ENCODE results near the gene SCGB2B2.
A peak's percentile ranks its signal among the peaks of the same experiment; 100 is the strongest.

Gene SCGB2B2, protein sequence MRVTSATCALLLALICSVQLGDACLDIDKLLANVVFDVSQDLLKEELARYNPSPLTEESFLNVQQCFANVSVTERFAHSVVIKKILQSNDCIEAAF

DNA sequence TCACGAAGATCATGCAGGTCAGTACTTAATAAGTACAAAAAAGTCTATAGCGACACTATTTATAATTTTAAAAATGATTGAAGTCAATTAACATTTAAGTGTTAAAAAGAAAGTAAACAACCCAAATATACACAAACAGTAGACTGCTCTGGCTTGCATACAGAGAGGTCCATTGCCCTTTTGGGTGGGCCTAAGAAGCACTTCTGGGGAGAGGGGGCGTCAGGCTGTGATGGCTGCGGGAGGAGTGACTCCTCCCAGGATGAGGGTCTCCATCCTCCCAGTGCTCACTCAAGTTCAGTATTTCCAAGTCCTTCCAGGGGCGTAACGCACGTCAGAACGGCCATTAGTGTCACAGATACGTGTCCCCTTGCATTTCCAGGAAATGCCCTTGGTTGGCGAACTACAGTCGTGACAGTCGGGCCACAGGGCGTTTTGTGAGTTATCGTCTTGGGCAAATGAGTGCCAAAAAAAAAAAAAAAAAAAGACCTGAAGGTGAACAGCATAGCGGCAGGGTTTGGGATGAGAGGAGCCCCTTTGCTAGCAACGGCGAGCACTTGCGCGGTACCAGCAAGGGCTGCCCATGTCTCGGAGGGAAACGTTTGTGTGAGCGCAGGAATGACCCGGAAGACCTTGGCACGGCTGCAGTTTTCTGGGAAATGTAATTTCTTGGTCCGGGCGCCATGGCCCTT is at the start of gene SCGB2B2:
Gene SCGB2B2, minus strand, starts transcription at position 463 of the 689 bp plus-strand sequence. CDS start 82,596 bp downstream, outside the sequence.
- peaks cover 34 to 37% (median 35%) of the 10 kb centered on the region in 11 experiments for H3K36me3 ChIP-seq
- no peak for TF ChIP-seq Cebpa-rat (IDR thresholded peaks at IDR 0.05)
- H3K9me3 ChIP-seq (replicated peaks in 1 of 11), result peaks cover 47 to 56% (median 54%) of the 10 kb centered on the region in 11 experiments
- peak within 1 kb of the TSS; percentile 93 to 99 (median 97) for H3K27ac ChIP-seq
- H3K27me3 ChIP-seq, result no peaks in the 10 kb centered on the region
- peaks cover 11 to 33% (median 19%) of the 10 kb centered on the region in 10 experiments; a peak in 17 of 20 replicates for H3K4me1 ChIP-seq
- peak within 1 kb of the TSS; percentile 91 to 98 (median 97) for H3K9ac ChIP-seq
- peak within 1 kb of the TSS; percentile 64 to 80 (median 76) for H3K4me3 ChIP-seq
- no peaks in the 10 kb centered on the region for H4K20me1 ChIP-seq
- peak within 1 kb of the TSS; percentile 71 to 91 (median 85) for H3K4me2 ChIP-seq

DNA sequence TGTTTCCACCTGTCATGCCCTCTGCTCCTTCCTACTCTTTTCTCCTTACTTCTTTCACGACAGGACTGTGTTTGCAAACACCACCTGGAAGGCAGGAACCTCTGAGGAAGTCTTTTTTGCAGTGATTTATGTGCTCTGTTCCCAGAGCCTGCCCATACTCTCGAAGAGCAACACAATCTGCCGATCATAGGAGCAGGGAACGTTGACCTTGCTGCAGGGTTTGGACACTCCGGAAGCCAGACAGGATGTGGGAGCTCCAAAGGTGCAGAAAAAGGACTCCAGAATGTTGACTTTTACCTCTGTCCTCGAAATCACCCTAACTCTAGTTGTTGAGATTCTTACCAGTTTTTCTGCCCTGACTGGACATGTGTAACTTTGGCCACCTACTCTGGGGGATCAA is 48.4 kb upstream of the SCGB2B2 start:
- Histone ChIP-seq H3K4me3 (no peak overlapping the region), H3K9ac (no peak overlapping the region), H3K9me3 (replicated peaks in 1 of 11) (peaks cover 0 to 6% (median 0%) of the 10 kb centered on the region in 11 experiments; a peak in 2 of 22 replicates), H3K4me1 (no peaks in the 10 kb centered on the region), H3K4me2 (no peak overlapping the region), H3K27me3 (no peaks in the 10 kb centered on the region), H4K20me1 (no peaks in the 10 kb centered on the region), H3K36me3 (no peaks in the 10 kb centered on the region), H3K27ac (no peak overlapping the region)
- TF ChIP-seq Cebpa-rat (IDR thresholded peaks at IDR 0.05), result no peak

DNA sequence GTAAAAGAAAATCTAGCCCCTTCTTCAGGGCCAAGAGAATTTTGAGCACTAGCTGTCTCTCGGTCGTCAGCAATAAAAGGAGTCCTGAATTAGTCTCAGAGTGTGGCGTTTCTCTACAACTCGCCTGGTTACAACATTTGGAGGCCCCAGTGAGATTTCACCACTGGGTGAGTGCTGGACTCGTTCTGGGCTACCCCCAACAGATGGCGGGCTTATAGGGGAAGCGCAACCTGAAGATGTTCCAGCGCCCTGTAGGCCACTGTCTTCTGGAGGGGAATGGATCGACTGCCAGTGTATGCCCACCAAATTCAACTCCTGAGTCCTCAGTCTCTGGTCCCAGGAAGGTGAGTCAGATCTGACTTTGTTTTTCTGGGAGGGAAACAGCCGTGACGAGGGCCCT is 45.4 kb upstream of the SCGB2B2 start:
- no peaks in the 10 kb centered on the region for H3K27me3 ChIP-seq
- no peaks in the 10 kb centered on the region for H3K4me1 ChIP-seq
- no peak overlapping the region for H3K4me3 ChIP-seq
- H3K9me3 ChIP-seq (replicated peaks in 1 of 11), result no peaks in the 10 kb centered on the region
- no peaks in the 10 kb centered on the region for H4K20me1 ChIP-seq
- TF ChIP-seq Cebpa-rat (IDR thresholded peaks at IDR 0.05), result no peak
- no peaks in the 10 kb centered on the region for H3K36me3 ChIP-seq
- no peak overlapping the region for H3K4me2 ChIP-seq
- no peak overlapping the region for H3K9ac ChIP-seq
- H3K27ac ChIP-seq, result no peak overlapping the region

DNA sequence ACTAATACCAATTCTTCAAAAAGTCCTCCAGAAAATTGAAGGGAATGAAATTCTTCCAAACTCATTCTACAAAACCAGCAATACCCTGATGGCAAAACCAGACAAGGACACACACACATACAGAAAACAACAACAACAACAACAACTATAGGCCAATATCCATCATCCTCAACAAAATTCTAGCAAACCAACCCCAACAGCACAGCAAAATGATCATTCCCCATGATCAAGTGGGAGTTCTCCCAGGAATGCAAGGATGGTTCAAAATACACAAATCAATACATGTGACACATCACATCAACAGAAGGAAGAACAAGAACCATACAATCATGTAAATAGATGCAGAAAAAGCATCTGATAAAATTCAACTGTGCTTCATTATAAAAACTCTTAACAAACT is 38.4 kb upstream of the SCGB2B2 start:
- no peak for TF ChIP-seq Cebpa-rat (IDR thresholded peaks at IDR 0.05)
- Histone ChIP-seq H3K36me3 (no peaks in the 10 kb centered on the region), H3K4me2 (no peak overlapping the region), H3K27ac (no peak overlapping the region), H3K27me3 (no peaks in the 10 kb centered on the region), H3K9ac (no peak overlapping the region), H3K4me1 (no peaks in the 10 kb centered on the region), H3K4me3 (no peak overlapping the region), H3K9me3 (replicated peaks in 1 of 11) (peaks cover 31 to 37% (median 35%) of the 10 kb centered on the region in 11 experiments), H4K20me1 (no peaks in the 10 kb centered on the region)

DNA sequence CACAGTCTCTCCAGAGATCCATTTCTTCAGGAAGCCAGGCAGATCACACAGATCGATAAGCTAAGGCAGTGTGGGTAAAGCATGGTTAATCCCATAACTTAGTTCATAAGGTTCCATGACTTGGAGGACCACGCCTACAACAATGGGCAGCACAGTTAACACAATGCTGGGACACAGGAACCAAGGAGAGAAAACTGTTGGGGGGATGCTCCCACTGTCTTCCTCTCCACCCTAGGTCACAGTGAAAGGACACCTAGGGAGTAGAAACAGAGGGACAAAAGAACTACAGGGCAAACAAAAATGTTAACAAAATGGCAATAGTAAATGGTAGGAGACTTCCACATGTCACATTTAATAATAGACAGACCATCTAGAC is 36.3 kb upstream of the SCGB2B2 start:
- Histone ChIP-seq H4K20me1 (no peaks in the 10 kb centered on the region), H3K4me3 (no peak overlapping the region; a peak in 1 of 20 replicates), H3K9me3 (replicated peaks in 1 of 11) (peaks cover 31 to 37% (median 35%) of the 10 kb centered on the region in 11 experiments), H3K36me3 (no peaks in the 10 kb centered on the region), H3K4me1 (no peaks in the 10 kb centered on the region), H3K27ac (no peak overlapping the region), H3K9ac (no peak overlapping the region), H3K4me2 (no peak overlapping the region), H3K27me3 (no peaks in the 10 kb centered on the region)
- TF ChIP-seq Cebpa-rat (IDR thresholded peaks at IDR 0.05), result no peak

DNA sequence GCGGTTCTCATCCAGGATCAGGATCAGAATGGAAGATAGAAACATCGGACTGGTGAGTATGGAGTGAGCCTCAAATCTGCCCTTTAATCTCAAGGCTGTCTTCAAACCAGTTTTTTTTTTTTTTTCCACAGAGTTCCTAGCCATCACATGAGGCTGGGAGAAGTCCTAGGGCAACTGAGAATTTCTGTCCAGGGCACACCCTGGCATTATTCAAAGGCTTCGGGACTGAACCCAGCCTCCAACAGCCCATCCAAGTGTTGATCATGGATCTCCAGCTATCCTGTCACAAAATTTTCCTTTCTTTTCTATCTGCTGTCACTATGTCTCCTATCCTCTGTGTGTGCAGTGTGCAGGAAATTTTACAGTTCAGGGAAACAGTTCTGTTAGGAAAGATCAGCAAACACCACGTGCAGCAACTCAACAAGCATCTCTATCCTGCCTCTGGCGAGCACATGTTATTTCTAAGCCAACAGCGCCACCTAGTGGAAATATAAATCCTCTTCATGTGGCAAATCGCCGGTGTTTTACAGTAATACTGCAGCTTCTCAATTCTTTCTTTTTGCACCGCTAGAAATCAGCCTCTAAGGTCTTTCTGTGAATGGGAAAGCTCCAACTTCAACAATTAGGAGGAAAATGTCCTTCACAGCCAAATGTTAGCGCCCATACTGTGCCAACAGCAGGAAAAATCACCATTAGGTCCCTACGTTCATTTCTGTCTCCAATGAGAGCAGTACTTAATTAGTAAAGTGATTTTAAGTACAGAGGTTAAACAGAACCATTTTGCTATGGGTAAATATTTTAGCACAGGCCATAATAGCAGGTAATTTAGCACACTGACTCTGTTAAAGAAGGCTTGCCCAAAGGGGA is 35.7 kb upstream of the SCGB2B2 start:
- no peak overlapping the region for H3K9ac ChIP-seq
- no peaks in the 10 kb centered on the region for H4K20me1 ChIP-seq
- H3K27me3 ChIP-seq, result no peaks in the 10 kb centered on the region
- no peak overlapping the region for H3K4me2 ChIP-seq
- no peaks in the 10 kb centered on the region for H3K4me1 ChIP-seq
- H3K4me3 ChIP-seq, result no peak overlapping the region; a peak in 1 of 20 replicates
- H3K9me3 ChIP-seq (replicated peaks in 1 of 11), result peaks cover 34 to 41% (median 38%) of the 10 kb centered on the region in 11 experiments
- no peak for TF ChIP-seq Cebpa-rat (IDR thresholded peaks at IDR 0.05)
- no peak overlapping the region for H3K27ac ChIP-seq
- H3K36me3 ChIP-seq, result no peaks in the 10 kb centered on the region

DNA sequence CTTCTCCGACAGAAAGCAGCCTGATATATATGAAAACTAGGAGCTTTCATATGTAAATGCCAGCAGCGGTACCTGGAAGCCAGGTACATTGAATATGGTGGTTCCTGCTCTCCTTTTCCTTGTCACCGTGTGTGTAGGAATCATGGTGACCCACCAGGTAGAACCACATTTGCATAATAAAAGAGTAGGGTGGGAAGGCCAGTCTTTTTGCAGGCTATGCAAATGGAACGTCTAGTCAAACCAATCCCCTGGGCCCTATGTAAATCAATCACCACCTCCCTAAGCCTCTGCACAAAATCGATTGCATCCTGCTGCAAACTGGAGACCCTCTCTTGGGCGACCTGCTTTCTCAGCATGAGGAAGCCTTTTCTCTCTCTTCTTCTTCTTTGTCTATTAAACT is 34.9 kb upstream of the SCGB2B2 start:
- TF ChIP-seq Cebpa-rat (IDR thresholded peaks at IDR 0.05), result no peak
- Histone ChIP-seq H3K4me2 (no peak overlapping the region), H3K4me3 (no peak overlapping the region), H3K4me1 (no peaks in the 10 kb centered on the region), H3K9ac (no peak overlapping the region), H3K9me3 (replicated peaks in 1 of 11) (peaks cover 41 to 48% (median 45%) of the 10 kb centered on the region in 11 experiments), H3K27me3 (no peaks in the 10 kb centered on the region), H3K27ac (no peak overlapping the region), H3K36me3 (no peaks in the 10 kb centered on the region), H4K20me1 (no peaks in the 10 kb centered on the region)

DNA sequence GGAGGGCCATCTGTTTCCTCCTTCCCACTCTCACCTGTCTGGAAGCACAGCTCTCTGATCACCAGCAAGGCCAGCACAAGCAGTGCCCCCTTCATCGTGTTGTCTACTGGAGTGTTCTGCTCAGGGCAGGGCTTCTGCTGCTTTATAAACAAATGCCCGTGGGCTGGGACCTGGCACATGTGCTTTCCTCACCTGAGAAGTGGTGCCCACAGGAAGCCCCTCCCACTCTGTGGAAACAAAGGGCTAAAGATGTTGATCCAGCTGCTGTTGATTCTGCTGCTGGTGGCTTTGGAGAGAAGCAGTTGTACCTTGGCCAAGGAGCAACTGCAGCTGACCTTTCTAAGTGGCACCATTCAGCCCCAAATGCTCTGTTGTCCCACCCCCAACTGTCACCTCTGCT is 30.7 kb upstream of the SCGB2B2 start:
- no peak overlapping the region for H3K4me3 ChIP-seq
- no peaks in the 10 kb centered on the region for H3K4me1 ChIP-seq
- H4K20me1 ChIP-seq, result no peaks in the 10 kb centered on the region
- no peaks in the 10 kb centered on the region for H3K36me3 ChIP-seq
- no peak overlapping the region for H3K27ac ChIP-seq
- H3K27me3 ChIP-seq, result no peaks in the 10 kb centered on the region
- H3K9me3 ChIP-seq (replicated peaks in 1 of 11), result peaks cover 21 to 28% (median 23%) of the 10 kb centered on the region in 11 experiments; a peak in 21 of 22 replicates
- no peak overlapping the region for H3K4me2 ChIP-seq
- TF ChIP-seq Cebpa-rat (IDR thresholded peaks at IDR 0.05), result no peak
- H3K9ac ChIP-seq, result no peak overlapping the region

DNA sequence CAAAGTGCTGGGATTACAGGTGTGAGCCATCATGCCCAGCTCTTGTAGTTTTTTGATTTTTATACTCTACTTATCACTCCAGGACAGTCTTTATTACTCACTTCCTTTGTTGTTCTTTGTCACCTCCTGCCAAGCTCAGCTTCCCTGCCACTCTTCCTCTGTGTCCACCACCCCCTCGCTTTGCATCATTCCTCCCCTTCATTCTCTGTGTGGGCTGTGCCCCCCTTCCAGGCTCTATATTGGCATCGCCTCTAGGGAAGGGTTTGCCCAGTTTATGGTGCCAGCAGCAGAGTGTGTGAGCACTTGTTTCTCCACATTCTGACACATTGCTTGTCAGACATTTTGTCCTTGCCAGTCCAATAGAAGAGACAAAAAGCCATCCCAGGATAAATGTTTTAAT is 15.6 kb upstream of the SCGB2B2 start:
- Histone ChIP-seq H3K36me3 (no peaks in the 10 kb centered on the region), H3K4me1 (peaks cover 0 to 8% (median 0%) of the 10 kb centered on the region in 10 experiments; a peak in 5 of 20 replicates), H3K9me3 (replicated peaks in 1 of 11) (peaks cover 0 to 43% (median 5%) of the 10 kb centered on the region in 11 experiments; a peak in 7 of 22 replicates), H3K27ac (no peak overlapping the region), H4K20me1 (no peaks in the 10 kb centered on the region), H3K27me3 (no peaks in the 10 kb centered on the region), H3K9ac (no peak overlapping the region), H3K4me2 (peak overlapping the region in 3 of 11 experiments; percentile 41 to 49 (median 43); a peak in 5 of 22 replicates), H3K4me3 (no peak overlapping the region)
- no peak for TF ChIP-seq Cebpa-rat (IDR thresholded peaks at IDR 0.05)
